GM18870 (cell line): ENCODE results near the gene TRAPPC2.
"Not testable (repeated sequence)": the region's sequence is repeated elsewhere in the genome, so short reads cannot be mapped to it uniquely, and the experiment has no call there.

Experiments used
- ATAC-seq: cut with Tn5 transposase; IDR thresholded peaks from one replicate; pipeline ENCODE4 v1.9.1; 2021; ENCODE audit warnings: moderate library complexity; ENCODE audit not compliant: unreplicated experiment

Gene TRAPPC2

DNA sequence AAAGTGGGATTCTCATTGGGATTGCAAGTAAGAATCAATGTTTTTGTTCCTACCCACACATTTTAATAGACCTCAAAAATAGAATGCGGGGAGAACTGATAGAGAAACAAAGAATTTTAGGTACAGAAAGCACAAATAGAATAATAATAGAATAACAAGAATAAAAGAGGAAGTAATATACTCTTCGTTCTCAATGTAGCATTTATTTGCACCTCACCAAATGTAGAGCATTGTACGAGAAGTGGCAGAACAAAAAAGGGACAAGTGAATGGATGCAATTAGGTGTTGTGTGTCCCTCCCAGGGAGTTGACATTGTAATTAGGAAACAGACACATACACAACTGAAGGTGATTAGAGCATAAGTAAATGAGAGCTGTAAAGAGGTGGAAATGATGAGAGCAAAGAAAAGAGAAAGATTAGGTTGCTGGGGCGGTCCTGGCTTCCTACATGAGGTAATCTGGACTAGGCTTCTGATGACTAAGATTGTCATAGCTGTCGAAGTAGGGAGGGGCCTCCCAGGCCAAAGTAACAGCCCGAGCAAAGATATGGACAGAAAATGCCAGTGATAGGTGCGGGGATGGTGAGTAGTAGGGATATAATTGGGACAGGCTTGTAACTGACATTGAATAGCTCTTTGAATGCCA lies 35.1 kb downstream of the TRAPPC2 start:
- ATAC-seq, result no peak

DNA sequence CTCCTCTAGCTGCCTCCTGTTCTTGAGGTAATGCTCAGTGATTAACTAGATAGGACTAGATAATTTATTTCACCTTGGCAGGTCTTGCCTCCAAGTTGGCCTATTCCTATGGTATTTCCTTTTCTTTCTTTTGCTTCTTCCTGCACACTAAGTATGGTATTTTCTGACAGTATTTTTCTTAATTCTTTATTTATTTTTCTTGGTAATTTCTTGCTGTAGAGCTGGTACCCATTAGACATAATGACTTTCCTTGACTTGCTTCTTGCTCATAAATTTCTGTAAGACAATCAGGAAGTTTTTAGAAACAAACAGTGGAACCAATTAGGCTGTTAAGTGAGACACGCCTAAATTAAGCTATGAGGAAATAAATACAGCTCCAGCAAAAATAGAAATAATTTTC lies 36.0 kb downstream of the TRAPPC2 start:
- ATAC-seq, result no peak

DNA sequence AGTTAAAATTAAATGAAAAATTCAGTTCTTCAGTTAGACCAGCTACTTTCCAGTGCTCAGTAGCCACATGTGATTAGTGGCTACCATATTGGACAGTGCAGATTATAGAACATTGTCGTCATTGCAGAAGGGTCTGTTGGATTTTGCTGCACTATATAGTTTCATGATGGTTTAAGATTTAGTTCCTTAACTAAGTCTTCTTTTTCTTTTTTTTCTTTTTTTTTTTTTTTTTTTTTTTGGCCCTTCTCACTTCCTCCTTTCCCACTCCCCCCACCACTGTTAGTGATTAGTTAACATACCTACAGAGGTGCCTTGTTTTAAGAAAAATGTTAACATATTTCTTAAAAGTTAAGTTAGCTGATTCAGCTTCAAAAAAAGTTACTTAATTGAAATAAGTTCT lies 36.4 kb downstream of the TRAPPC2 start:
- no peak for ATAC-seq

DNA sequence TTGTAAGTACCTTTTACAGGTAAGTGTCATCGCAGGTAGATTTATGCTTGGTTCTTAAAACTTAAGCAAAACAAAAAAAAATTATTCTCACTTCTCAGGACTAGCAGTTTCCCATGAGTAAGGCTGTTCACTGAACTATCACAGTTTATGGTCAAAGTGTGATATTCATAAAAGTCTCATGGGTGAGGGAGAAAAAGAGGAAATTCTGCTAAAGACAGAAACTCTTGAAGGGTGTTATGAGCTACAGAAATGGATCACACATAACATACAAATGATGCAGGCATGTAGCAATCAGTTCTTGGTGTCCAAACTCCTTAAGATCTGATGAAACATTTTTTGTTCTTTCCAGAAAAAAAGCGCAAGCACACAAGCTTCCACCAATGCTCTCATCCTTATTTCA lies 37.0 kb downstream of the TRAPPC2 start:
- ATAC-seq, result peak; percentile 57

DNA sequence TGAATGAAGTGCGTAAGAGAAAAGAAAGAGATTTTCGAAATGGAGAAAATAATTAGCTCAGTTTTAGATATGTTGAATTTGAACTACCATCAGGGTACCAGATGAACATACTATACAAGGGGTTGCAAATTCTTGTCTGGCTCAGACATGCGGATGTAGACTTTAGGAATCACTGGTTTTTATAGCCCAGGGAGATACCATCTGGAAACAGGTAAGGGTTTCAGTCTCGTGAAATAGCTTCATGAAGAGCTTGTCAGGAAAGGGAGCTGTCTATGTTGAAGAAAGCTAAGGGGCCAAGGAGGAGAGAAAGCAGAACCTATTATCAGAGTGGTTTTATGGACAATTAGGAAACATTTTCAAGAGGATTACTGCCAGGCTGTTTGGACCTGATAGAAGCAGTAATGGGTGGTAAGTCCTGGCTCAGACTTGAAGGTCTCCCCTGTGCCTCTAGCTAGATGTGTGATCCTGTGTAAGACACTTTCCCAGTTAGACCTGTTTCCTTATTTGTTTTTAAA lies 38.8 kb downstream of the TRAPPC2 start:
- no peak for ATAC-seq

DNA sequence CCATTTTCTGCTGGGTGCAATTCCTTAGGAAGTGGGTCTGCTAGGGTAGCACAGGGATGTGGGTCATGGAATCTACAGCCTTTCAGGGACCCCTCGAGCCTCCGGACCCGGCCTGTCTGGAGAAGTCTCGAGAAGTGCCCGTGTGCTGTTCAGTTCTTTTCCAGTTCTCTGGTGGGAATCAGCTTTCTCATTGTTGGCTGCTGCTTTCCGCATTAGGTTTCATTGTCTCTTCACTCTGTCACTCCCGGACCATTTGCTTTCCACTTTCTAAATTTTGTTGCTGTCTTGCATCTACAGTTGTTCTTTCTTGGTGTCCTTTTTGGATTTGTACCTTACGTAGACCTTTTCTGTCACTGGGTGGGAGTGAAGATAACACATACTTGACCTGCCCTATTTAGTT lies 39.4 kb downstream of the TRAPPC2 start:
- ATAC-seq, result no peak

DNA sequence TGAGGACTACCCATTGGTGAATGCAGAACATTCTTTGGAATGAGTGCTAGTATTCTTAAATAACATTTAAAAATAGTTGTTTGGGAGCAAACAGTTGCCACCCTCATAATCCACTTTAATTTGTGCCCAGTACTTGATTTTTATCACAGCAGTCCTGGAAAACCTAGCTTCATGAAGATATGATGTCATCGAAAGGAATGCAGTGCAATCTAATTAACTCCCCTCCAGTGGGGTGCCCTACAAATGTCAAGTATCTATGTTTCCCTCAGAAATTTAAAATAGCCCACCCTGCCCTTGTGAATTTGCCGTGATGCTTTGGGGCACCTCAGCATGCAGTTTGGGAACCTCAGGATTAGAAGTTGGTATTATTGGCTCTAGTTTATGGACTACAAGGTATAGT lies 40.1 kb downstream of the TRAPPC2 start:
- no peak for ATAC-seq

DNA sequence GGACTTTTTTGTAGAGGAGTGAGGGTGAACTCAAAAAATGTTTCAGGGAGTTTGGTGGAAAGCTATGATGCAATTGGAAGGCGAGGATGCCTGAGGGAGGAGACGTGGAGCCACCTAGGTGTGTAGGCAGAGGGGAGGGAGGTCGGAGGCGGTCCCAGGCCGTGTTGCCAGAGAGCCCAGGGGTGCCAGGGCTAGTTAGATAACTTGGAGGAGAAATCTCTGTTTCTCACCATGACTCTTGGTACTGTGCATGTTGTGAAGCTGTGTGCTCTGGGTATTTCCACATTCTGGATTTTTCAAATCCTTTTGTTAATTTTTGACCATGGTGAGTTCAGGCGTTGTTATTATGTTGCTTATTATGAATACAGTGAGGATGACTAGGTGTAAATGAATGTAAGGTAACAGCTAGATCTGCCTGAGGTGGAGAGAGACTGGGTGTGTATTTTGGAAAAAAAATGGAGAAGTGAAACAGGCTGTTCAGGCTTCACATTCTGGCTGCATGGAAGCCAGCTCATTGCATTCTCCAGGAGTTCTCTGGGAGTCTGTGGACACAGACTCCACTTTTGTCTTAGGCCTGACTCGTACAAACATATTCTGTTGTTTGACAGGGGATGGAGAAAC lies 41.0 kb downstream of the TRAPPC2 start:
- no peak for ATAC-seq

DNA sequence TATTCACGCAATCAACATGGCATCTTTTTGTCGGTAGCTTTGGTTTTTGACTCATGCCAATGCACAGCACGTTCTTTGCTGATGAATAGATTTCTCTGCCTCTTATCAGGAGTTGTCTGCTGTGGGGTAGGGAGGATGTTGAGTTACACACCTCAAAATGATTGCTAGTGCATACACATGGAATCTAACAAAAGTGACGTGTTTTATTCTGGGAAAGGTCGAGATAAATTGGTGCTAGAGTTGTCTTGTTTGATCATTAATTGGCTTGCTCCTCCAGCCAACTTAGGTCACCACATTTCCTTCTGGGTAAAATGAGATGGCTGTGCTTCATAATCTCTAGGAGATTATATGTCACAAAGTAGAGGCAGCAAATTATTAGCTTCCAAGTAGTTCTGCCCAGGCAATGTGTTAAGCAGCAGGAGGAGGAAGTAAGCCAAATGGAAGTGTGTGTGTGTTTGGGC lies 41.6 kb downstream of the TRAPPC2 start:
- no peak for ATAC-seq

DNA sequence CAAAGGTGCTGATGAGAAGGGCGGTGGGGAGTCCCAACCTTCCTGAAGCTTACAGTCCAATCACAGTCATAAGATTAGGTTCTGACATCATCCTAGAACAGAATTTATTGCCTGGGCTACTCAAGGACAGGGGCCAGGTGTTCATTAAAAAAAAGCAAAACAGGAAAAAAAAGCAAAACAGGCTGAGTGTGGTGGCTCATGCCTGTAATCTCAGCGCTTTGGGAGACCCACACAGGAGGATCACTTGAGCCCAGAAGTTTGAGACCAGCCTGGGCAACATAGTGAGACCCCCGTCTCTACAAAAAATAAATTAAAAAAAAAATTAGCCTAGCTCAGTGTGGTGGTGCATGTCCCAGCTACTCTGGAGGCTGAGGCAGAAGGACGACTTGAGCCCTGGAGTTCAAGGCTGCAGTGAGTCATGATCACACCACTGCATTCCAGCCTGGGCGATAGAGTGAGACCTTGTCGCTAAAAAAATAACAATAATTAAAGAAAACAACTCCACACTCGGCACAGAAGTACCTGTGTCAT lies 42.5 kb downstream of the TRAPPC2 start:
- no peak for ATAC-seq

DNA sequence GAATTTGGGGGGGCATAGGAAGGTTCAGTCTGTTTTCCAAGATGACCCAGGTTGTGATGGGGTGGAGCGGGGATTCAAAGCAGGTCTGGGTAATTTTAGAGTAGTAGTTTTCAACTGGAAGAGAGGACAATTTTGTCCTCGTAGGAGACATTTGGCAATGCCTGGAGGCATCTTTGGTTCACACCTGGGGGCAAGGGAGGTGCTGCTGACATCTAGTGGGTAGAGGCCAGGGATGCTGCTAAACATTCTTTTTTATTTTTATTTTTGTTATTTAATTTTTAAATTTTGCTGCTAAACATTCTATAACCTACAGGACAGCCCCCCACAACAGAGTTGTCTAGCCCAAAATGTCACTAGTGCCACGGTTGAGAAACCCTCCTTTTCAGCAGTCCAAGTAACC lies 43.6 kb downstream of the TRAPPC2 start:
- ATAC-seq, result no peak

DNA sequence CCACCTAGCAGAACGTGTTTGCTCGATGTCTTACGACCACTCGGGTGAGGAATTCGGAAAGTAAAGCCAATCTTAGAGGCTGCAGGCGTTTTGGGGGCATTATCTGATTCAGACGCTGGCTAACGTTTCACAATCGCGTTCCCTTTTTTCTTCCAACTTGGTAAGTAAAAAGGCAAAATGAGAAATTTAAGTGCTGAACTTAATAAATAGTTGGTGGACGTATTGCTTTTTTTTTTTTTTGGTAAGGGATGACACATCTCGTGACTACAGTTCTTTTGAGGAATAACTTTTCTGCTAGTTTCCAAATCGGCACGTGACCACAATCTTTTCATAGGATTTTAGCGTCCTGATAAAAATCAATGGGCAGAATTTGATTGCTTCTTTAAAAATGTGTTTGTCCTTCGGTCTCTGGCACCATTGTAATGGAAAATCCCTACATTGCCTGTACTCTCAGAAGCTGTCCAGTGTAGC lies 44.6 kb downstream of the TRAPPC2 start:
- no peak for ATAC-seq

DNA sequence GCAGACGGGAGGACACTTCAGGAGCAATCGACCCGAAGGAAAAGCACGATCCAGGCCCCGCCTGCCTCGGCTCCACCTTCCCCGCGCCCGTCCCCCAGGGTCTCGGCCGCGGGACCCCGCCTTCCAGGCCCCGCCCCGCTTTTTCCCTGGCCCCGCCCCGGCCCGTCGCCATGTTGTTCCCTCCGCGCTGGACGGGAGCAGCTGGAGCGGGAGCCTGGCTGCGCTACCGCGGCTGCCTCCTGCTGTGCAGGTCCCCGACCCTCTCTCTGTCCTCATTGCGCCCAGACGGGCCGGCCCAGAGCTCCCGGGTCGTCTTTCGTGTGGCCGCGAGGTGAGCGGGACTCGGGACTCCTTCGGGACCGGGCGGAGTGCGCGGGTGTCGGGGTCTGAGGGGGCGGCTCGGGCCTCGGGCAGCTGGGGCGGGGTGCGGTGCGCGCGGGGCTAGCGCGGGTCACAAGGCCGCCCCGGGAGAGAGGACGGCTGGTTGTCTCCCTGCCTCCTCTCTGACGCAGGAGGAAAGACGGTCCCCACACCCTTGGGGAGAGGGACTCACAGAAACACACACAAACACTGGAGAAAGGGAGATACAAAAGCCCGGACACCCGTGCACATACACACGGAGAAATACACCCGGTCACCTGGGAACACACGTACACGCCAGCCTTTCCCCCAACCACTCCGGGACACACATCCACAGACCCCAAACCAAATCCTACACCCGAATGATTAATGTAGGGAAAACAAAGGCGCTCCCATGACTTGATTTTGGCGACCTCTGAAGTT lies 45.3 kb downstream of the TRAPPC2 start, which contains the start of gene RAB9A:
TSS of gene RAB9A (plus strand) at position 171 of the 783 bp plus-strand sequence. CDS start 19,619 bp downstream, outside the sequence.
- peak; percentile 33 for ATAC-seq

DNA sequence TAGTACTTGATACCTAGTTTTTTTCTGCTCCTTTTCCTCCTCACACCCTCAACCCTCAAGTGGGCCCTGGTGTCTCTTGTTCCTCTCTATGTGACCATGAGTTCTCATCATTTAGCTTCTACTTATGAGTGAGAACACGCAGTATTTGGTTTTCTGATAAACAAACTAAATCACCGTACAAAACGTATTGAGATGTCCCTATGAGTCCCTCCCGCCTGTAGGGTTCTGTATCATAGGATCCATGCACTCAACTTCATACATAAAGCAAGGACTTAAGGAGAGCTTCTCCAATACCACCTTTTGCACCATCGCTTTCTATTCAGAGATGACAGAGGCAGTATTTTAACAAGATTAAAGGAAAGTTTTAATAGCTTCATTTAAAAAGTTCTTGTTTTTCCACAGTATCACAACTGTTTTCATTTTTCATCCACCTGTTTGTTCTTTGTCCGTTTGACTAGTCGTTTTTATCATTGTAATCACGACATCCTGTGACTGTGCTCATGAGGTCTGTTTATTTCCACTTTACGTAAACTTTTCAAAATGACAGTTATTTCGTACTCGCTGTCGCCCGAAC lies 45.9 kb downstream of the TRAPPC2 start:
- no peak for ATAC-seq

DNA sequence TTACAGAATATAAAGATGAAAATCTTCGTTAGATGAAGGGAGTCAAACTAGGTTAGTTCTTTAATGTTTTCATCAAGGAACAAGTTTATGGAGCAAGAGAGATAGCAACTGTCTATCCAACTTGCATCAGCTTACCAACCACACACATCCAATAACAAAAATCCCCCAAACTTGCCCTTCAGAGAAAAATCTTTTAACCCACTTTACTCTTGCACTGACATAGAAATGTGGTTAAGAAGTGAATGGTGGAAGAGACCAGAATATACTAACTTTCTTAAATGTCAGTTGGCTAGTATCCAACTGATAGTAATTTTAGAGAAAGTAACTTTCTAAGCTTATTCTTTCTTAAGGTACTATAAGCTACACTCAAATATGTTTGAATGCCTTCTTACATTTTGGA lies 47.2 kb downstream of the TRAPPC2 start:
- ATAC-seq, result no peak

DNA sequence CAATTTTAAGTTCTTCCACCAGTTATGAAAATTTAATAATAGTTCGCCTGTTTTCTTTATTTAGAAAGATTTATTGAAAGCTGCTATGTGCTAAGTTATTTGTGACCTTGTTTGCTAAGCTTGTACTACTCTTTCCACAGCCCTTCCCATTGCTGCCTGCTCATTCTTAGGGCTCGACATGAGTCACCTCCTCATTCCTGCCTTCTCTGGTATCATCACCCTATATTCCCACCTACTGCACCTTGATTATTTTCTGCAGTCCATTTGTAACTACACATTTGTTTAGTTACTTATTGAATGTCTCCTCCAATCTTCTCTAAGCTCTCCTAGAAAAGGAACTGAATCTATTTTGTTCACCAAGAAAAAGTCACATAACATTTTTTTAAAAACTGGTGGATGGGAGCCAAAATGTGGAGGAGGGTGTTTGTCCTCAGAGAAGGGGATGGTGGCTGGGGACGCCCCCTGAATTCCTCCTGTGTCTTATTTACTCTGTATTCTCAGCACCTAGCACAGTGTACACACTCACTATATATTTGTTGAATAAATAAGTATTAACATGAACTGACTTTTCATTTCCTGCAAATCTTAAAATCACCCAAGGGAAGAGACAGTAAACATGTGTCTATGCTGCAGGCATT lies 49.2 kb downstream of the TRAPPC2 start:
- no peak for ATAC-seq

DNA sequence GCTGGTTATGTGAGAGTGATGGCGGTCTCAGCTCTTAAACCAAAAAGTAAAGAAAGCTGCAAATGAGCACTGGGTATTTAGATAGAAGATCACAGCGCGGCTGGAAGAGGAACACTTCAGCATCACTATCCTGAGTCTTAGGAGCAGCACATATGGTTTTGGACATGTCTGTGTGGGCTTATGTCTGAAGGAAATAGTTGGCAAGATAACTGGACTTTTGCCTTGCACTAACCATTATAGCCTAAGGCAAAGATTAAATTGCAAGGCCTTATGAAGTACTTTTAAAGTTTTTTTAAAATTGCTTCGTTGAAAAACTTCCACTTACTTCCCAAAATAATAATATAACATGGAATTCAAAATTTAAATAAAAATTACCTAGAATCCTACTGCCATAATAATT lies 50.1 kb downstream of the TRAPPC2 start:
- ATAC-seq, result no peak

DNA sequence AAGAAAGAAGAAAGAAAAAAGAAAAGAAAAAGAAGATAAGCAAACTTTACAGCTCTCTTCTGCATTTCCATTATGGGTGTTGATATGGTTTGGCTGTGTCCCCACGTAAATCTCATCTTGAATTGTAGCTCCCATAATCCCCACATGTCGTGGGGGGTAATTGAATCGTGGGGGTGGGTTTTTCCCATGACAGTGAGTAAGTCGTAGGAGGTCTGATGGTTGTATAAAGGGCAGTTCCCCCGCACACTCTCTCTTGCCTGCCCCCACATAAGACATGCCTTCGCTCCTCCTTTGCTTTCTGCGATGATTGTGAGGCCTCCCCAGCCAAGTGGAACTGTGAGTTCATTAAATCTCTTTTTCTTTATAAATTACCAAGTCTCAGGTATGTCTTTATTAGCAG lies 52.8 kb downstream of the TRAPPC2 start:
- ATAC-seq, result no peak

DNA sequence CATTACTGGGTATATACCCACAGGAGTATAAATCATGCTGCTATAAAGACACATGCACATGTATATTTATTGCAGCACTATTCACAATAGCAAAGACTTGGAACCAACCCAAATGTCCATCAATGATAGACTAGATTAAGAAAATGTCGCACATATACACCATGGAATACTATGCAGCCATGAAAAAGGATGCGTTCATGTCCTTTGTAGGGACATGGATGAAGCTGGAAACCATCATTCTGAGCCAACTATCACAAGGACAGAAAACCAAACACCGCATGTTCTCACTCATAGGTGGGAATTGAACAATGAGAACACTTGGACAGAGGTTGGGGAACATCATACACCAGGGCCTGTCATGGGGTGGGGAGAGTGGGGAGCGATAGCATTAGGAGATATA lies 54.7 kb downstream of the TRAPPC2 start:
- not testable (repeated sequence) for ATAC-seq

DNA sequence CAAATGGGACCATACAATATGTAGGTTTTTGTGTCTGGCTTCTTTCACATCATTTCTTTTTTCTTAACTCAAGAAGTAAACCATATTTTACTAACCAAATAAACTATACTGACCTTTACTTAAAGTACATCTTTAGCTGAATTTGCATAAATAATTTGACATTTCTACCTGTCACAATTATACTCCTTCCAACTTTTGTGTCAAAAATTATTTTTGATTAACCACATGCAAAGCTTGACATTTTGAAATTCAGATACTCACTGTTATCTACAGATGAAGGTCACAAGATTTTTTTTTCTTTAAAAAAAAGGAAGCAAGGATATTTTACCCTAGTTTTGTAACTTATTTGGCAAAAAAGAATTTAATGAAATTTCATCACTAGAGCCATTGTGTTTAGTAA lies 57.5 kb downstream of the TRAPPC2 start:
- ATAC-seq, result no peak

DNA sequence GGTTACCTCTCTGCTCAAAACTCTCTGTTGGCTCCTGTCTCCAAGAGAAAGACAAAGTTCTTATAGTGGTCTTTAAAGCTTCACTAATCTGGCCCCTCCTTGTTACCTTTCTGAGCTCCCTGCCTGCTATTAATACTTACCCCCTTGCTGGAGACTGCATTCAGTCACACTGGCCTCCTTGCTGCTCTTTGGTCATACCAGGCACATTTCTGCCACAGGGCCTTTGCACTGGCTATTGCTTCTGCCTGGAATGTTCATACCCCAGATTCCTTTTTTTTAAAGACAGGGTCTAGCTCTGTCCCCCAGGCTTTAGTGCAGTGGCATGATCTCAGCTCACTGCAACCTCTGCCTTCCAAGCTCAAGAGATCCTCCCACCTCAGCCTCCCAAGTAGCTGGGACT lies 61.4 kb downstream of the TRAPPC2 start:
- no peak for ATAC-seq
